Measurements from ENCODE around the gene ZFAND2A.
"Not testable (repeated sequence)": the region's sequence is repeated elsewhere in the genome, so short reads cannot be mapped to it uniquely, and the experiment has no call there.

ZFAND2A gene

GRCh38 chr7:1151156-1151555 is 8.8 kb downstream of the ZFAND2A start:
- no peak for DNase-seq (ENCODE audit: low spot score)

- peak; percentile 52 for DNase-seq (ENCODE audit: low spot score)
Observed at GRCh38 chr7:1150400-1151002, 9.5 kb downstream of the ZFAND2A start.

- DNase-seq (ENCODE audit: low spot score): no peak
Observed at GRCh38 chr7:1149351-1149794, 10.6 kb downstream of the ZFAND2A start.

- not testable (repeated sequence) for DNase-seq (ENCODE audit: low spot score)
Observed at GRCh38 chr7:1147873-1148272, 12.1 kb downstream of the ZFAND2A start.

- DNase-seq (ENCODE audit: low spot score): peak; percentile 43
Observed at GRCh38 chr7:1144269-1144771, 15.7 kb downstream of the ZFAND2A start.

- not testable (repeated sequence) for DNase-seq (ENCODE audit: low spot score)
Observed at GRCh38 chr7:1143031-1143430, 17.0 kb downstream of the ZFAND2A start.

- DNase-seq (ENCODE audit: low spot score): no peak
Observed at GRCh38 chr7:1142051-1142635, 17.9 kb downstream of the ZFAND2A start.

GRCh38 chr7:1141651-1142050 is 18.3 kb downstream of the ZFAND2A start:
- no peak for DNase-seq (ENCODE audit: low spot score)

GRCh38 chr7:1140476-1141104 is 19.4 kb downstream of the ZFAND2A start:
- DNase-seq (ENCODE audit: low spot score): peak; percentile 59

- no peak for DNase-seq (ENCODE audit: low spot score)
Observed at GRCh38 chr7:1137517-1138167, 22.4 kb downstream of the ZFAND2A start.

- DNase-seq (ENCODE audit: low spot score): peak; percentile 67
Observed at GRCh38 chr7:1136841-1137516, 23.0 kb downstream of the ZFAND2A start.

- DNase-seq (ENCODE audit: low spot score): no peak
Observed at GRCh38 chr7:1134951-1135350, 25.0 kb downstream of the ZFAND2A start.

- DNase-seq (ENCODE audit: low spot score): no peak
Observed at GRCh38 chr7:1131471-1132265, 28.3 kb downstream of the ZFAND2A start.

- no peak for DNase-seq (ENCODE audit: low spot score)
Observed at GRCh38 chr7:1130021-1130990, 29.7 kb downstream of the ZFAND2A start.

- no peak for DNase-seq (ENCODE audit: low spot score)
Observed at GRCh38 chr7:1129431-1129830, 30.6 kb downstream of the ZFAND2A start.

- DNase-seq (ENCODE audit: low spot score): no peak
Observed at GRCh38 chr7:1127001-1127400, 33.0 kb downstream of the ZFAND2A start.

GRCh38 chr7:1125603-1125969 is 34.4 kb downstream of the ZFAND2A start:
- no peak for DNase-seq (ENCODE audit: low spot score)

- no peak for DNase-seq (ENCODE audit: low spot score)
Observed at GRCh38 chr7:1124816-1125602, 35.0 kb downstream of the ZFAND2A start.

- DNase-seq (ENCODE audit: low spot score): no peak
Observed at GRCh38 chr7:1124164-1124563, 35.8 kb downstream of the ZFAND2A start.
